AG08395 (cell line): ENCODE data around the gene SUOX.
"Not testable (repeated sequence)": the region's sequence is repeated elsewhere in the genome, so short reads cannot be mapped to it uniquely, and the experiment has no call there.

Experiments used
- DNase-seq: peaks from one replicate; pipeline ENCODE4 v3.0.0; 2012; ENCODE audit warnings: mixed read lengths, low spot score

Gene SUOX

DNA sequence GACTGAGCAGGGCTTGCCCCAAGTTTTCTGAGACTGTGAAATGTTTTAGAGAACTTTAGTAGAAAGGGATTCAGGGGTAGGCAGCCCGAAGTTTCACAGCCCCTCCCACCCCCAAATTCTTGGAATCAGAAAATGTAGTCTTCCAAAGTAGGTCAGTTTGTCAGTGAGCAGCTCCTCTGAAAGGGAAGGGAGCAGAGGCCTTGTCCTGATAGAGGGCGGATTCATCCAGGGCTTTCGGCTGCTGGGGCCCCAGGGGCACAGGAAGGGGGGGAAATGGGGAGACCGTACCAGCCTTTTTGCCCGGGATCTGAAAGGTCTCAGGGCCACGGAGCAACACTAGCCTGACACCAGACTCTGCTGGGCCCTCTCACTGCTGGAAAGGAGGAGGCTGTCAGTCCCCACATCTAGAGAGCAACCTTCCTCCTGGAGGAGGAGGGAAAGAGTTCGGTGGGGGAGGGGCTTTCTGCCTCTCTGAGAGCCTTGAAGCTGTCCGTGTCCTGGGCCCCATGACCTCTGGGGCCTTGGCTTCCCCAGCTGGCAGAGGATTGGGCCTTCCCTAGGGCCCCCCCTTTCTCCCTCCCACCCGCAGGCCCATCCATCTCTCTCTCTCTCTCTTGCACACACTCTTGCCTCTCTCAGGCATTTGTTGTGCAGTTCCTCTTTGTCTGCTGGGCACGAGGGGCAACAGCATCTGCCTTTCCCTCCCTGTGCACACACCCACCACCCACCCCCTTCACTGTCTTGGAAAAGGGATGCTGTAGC, 23.5 kb downstream of the SUOX start, which contains the start of gene IKZF4:
Gene IKZF4 (plus strand): TSS at position 621 of the 762 bp plus-strand sequence. CDS start 451 bp downstream, outside the sequence.
- DNase-seq, result no peak

DNA sequence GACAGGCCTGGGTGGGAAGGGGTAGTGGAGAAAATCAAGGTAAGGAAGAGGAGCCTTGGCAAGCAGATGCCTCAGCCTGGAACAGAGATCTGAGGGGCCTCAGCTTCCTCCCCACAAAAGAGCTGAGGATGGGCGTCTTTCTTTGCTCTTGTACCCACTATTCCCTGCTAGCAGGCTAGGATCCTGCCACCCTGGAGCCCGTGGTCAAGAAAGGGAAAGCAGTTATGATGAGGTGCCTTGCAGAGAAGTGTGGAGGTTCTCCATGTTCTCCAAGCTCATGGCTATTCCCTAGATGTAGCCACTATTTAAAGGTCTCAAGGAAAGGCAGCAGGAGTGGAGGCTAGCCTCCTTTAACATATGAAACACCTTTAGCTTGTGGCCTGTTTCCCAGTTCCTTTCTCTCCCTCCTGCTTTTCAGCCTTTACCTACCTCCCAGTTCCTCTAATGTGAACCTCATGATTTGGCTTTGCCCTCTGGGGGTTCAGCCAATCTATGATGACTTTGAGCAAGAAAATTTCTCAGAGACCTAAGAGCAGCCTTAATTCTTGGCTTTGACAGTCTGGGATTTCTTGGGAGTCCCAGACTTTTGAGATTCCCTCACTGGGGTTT, 24.9 kb downstream of the SUOX start:
- no peak for DNase-seq

DNA sequence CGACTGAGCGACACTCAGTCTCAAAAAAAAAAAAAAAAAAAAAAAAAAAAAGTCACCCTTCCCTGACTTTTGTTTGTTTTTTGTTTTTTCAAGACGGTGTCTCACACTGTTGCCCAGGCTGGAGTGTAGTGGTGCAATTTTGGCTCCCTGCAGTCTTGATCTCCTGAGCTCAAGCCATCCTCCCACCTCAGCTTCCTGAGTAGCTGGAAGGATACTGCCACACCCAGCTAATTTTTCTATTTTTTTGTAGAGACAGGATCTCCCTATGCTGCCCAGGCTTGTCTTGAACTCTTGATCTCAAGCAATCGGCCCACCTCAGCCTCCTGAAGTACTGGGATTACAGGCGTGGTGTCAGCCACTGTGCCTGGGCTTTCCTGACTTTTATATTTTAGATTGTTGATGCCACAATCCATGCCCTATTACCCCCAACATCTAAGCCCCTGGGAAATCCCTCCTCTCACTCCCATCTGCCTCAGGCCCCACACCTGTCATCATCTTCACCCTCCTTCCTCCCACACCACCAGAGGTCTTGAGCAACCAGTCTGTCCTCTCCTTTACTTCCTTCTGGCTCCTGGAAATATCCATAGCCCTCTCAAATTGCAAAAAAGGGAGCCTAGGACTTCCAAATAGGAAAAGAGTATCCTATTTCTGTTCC, 31.6 kb downstream of the SUOX start:
- no peak for DNase-seq

DNA sequence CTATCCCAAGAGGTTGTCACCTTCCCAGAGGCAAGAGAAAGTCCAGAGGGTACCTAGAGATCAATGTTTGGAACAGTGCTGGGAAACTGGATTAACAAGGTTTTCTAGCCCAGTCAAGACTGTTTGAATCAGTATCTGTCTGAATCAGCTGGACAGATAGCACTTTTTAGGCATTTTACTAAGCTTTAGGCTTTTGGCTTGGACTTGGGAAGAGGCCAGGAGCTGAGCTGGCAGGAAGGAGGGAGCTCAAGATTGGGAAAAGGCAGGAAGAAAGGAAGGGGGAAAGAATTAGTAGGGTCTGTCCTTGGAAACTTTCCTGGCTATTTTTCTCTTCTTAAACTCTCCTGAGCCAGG, 32.1 kb downstream of the SUOX start:
- DNase-seq, result peak; percentile 34

DNA sequence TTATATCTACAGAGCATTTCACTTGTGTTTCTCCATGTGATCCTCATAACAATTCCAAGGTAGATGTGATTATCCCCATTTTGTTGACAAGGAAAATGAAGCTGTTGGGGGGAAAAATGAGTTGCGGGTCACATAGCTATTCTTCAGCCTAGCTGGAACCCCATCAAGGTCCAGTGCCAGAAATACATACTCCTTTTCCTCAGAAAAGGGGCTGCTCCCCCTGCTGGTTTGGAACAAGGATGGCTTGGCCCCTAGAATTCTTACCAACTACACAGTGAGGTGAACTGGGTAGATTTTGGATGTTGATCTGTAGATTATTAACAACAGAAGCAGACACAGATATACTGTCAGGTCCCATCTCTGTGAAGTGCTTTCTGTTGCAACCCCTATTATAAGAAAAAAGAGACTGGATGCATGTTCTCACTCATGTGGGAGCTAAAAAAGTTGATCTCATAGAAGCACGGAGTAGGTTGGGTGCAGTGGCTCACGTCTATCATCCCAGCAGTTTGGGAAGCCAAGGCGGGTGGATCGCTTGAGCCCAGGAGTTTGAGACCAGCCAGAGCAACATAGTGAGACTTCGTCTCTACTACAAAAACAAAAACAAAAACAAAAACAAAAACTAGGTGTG, 32.7 kb downstream of the SUOX start:
- DNase-seq, result peak; percentile 77

DNA sequence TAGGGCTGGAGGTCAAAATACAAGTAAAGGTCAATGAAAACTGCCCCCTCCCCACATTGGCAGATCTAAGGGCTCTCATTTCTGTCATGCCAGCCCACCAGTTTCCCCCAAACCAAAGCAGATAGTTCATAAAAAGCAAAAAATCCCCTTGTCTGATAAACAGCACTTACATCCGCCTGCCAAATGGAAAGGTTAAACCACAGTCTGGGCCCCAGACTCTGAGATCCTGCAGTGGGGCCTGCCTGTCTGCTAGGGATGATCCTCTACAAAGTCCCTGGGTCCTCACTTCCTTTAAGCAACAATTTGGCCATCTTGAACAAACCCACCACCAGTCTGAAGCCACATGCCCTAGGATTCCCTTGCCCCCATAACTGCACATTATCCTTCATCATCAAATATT, 34.9 kb downstream of the SUOX start:
- DNase-seq, result no peak

DNA sequence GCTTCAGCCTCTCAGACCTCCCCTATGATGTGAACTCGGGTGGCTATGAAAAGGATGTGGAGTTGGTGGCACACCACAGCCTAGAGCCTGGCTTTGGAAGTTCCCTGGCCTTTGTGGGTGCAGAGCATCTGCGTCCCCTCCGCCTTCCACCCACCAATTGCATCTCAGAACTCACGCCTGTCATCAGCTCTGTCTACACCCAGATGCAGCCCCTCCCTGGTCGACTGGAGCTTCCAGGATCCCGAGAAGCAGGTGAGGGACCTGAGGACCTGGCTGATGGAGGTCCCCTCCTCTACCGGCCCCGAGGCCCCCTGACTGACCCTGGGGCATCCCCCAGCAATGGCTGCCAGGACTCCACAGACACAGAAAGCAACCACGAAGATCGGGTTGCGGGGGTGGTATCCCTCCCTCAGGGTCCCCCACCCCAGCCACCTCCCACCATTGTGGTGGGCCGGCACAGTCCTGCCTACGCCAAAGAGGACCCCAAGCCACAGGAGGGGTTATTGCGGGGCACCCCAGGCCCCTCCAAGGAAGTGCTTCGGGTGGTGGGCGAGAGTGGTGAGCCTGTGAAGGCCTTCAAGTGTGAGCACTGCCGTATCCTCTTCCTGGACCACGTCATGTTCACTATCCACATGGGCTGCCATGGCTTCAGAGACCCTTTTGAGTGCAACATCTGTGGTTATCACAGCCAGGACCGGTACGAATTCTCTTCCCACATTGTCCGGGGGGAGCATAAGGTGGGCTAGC, 37.7 kb downstream of the SUOX start:
- no peak for DNase-seq

DNA sequence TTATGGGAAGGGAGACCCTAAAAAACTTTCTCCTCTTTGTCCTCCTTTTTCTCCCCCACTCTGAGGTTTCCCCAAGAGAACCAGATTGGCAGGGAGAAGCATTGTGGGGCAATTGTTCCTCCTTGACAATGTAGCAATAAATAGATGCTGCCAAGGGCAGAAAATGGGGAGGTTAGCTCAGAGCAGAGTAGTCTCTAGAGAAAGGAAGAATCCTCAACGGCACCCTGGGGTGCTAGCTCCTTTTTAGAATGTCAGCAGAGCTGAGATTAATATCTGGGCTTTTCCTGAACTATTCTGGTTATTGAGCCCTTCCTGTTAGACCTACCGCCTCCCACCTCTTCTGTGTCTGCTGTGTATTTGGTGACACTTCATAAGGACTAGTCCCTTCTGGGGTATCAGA, 40.1 kb downstream of the SUOX start:
- no peak for DNase-seq

DNA sequence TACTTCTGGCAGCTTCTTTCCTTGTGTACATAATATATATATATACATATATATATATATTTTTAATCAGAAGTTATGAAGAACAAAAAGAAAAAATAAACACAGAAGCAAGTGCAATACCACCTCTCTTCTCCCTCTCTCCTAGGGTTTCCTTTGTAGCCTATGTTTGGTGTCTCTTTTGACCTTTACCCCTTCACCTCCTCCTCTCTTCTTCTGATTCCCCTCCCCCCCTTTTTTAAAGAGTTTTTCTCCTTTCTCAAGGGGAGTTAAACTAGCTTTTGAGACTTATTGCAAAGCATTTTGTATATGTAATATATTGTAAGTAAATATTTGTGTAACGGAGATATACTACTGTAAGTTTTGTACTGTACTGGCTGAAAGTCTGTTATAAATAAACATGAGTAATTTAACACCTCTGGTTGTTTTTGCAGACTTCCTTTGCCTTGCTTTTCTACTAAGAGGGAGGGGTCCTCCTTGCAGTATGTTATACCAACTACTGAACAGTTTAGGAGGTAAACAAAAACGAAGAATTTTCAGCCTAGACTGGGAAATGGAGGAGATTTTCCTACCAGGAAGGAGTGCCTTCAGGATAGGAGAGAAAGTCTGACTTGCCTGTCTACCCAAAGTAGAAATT, 41.1 kb downstream of the SUOX start:
- DNase-seq, result no peak

DNA sequence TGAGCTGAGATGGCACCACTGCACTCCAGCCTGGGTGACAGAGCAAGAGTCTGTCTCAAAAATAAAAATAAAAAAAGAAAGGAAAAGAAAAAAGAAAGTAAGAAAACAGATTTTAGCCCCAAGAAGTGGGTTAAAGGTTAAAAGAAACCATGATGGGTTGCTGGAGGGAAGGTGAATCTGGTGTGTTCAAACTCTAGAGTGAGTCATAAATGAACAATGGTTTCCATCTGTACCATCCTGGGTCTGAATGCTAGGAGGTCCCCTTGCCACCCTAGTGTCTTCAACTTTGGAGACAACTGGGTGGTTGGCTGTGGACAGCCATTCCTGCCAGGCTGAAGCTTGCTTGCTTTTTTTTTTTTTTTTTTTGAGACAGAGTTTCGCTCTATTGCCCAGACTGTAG, 43.1 kb downstream of the SUOX start:
- no peak for DNase-seq

DNA sequence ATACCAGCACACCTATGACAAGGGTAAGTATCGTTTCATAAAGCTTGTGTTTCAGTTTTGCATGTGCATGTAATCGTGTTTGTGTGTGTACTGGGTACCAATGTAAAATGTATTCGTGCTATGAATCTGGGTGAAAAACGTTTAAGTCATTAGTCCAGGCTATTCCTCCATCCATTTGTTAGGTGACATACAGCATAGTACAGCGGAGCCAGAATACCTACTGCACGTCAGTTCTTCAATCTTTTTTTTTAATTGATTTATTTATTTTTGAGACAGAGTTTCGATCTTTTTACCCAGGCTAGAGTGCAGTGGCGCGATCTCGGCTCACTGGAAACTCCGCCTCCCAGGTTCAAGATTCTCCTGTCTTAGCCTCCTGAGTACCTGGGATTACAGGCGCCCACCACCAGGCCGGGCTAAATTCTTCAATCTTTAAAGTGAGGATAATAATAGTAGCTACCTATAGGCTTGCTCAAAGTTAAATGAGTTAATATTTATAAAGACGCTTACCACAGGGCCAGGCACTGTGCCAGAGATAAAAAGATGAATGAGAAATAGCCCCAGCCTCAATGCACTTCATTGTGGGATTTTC, 44.0 kb downstream of the SUOX start:
- DNase-seq, result no peak

DNA sequence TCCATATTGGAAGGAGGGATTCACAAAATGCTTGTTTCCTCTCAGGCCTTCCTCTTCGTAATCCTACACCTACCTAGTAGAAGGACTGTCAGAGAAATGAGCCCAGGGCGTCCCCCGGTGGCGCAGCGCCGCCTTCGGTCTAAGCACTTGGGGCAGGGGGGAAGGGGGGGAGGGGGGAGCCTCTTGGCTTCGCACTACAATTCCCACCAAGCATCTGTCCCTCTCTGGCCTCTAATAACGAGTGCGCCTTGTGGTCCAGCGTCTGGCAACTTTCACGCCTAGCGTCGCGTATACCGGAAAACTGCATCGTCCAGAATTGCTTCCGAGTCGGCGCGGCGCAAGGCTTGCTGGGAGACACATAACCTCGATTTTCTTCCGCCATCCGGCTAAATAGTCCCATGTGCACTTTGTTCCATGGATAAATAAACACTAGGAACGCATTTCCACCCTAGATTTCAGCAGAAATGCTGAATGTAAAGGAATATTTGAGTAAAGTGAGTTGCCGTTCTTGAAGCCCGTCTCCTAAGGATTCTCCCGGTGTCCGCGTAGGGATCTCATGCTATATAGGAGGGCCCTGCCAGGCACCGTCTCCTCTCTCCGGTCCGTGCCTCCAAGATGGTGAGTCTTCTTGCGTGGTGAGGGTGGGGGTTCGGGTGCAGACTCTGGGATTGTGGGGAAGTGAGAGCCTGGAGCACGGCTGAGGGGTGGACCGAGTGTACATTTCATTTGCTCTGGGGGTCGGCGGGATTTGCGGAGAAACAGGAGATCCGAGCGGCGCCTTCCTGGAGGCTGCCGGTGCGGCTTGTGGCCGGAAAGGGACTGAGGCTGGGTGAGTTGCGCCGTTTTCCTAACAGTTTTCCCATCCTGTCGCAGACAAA, 44.7 kb downstream of the SUOX start, which contains the start of gene RPS26:
Gene RPS26 (plus strand): TSS at position 367 of the 878 bp plus-strand sequence. CDS start 249 bp downstream, at position 616.
- peak; percentile 94 for DNase-seq

DNA sequence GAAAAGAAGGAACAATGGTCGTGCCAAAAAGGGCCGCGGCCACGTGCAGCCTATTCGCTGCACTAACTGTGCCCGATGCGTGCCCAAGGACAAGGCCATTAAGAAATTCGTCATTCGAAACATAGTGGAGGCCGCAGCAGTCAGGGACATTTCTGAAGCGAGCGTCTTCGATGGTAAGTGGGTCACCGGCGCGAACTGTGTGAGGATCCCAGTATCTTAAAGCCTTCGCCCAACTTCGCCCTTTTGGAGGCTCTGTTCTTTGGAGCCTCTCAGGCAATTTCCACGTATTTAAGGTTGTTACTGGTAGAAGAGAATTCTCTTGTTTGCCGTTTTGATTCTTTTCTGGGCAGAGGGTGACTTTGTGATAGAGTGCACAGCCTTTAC, 45.3 kb downstream of the SUOX start:
- DNase-seq, result not testable (repeated sequence)

DNA sequence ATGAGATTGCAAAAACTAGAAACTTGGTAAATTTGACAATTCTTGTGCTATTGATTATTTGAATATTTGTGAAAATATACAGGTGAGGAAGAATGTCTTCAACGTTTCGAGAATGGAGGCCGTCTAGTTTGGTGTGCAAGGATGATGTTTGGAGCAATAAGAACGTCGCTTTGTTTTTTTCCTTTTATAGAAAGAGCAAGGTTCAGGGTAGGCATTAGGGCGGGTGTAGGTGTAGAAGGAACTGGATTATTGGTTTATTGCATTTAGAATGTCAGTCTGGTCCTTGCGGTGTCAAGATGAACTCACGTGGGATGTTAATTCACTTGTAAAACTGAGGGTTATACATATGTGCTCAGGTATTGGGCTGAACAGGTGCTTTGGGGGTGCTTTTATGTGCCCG, 45.8 kb downstream of the SUOX start:
- DNase-seq, result no peak

DNA sequence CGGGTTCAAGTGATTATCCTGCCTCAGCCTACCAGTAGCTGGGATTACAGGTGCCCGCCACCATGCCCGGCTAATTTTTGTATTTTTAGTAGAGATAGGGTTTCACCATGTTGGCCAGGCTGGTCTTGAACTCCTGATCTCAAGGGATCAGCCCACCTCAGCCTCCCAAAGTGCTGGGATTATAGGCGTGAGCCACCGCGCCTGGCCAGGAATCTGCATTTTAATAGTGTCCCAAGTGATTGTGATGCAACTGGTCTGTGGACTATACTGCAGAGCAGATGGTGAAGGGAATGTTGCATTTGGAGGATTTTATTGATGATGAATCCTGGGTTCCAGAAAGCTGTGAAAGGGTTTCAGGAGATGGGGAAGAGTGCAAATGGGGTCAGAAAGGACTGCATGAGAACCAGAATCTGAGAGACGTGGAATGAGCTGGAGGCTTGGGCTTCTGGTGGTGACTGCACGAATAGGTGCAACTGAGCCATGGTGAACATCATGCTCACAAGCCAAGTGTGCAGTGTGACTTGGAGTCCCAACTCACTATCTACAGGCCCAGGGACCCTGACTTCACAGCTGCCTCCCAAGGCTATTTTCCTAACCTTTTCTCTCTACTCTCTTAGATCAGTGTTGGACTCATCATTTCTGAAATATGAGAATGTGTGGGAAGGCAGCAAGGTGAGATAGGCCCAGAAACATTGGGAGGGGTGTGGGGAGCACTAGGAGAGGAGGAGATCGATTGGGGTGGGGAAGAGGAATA, 49.1 kb downstream of the SUOX start:
- DNase-seq, result no peak

DNA sequence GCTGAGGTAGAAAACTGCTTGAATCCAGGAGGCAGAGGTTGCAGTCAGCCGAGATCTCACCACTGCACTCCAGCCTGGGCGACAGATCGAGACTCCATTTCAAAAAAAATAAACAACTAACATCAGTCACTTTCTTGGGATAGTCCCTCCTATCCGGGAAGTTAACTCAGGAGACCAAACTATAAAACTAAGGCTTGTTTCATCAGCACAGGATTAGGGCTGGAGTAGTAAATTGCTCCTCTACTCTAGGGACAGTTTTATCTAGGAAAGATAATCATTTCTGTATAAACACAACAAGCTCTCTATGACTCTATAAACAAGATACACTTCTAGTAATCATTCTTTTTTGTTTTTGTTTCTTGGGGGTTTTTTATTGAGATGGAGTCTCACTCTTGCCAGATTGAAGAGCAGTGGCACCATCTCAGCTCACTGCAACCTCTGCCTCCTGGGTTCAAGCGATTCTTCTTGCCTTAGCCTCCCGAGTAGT, 56.4 kb downstream of the SUOX start:
- no peak for DNase-seq
